HepG2 (cell line): ENCODE measurements around the gene JCAD. TPM values are rescaled to one million over a fixed set of nuclear protein-coding genes. Genes with fewer than 3 reads are reported as not detected.

Experiments used
- ATAC-seq: fragments of 200-7000 bp; cut with Tn5 transposase; 3 replicates; pipeline ENCODE4 v1.9.1; 2020; ENCODE audit warnings: mild to moderate bottlenecking, moderate library complexity
- BruUV-seq: library from RNA; stranded (reverse); fragments of 400-500 nt; replicated peaks from 2 replicates; lab custom pipeline; 2021; lab: Mats Ljungman, UMichigan
- CTCF ChIA-PET: fragments of 300-600 bp; formaldehyde crosslinking; extraction: SDS; loops from one replicate; lab custom pipeline; 2021; ENCODE audit warnings: low total read pairs, inconsistent platforms, low intra/inter-chr PET ratio; lab: Yijun Ruan, JAX
- POLR2A ChIA-PET: fragments of 350-600 bp; sonication (Branson Sonifier 250); formaldehyde crosslinking; loops from one replicate; lab custom pipeline; 2020; ENCODE audit warnings: antibody characterized with exemption, inconsistent platforms; lab: Yijun Ruan, JAX
- DNase-seq: peaks from one replicate; pipeline ENCODE4 v3.0.0-alpha.2; 2015; ENCODE audit warnings: low spot score
- FAIRE-seq: peaks from 3 replicates; lab custom pipeline; 2011; peaks lifted over from hg19 to GRCh38; lab: Jason Lieb, UNC
- H2AFZ ChIP-seq: one replicate; pipeline ENCODE4 v1.6.1; 2011; ENCODE audit warnings: low read length, inconsistent platforms
- H3K27ac ChIP-seq: fragments of 300-600 bp; 3 replicates; pipeline ENCODE4 v1.8.0; 2011; ENCODE audit warnings: mixed run types, mild to moderate bottlenecking, mixed read lengths, low read length, inconsistent platforms; ENCODE audit not compliant: insufficient read depth; ENCODE audit errors: extremely low read length
- H3K27me3 ChIP-seq, 2 experiments: fragments of 200-600 bp in 1 of 2; 2 replicates in 1 of 2; 3 replicates in 1 of 2; pipeline versions ENCODE4 v1.6.0 to v1.8.0; 2011; ENCODE audit warnings: low read length in 2 of 2, mild to moderate bottlenecking in 2 of 2, moderate library complexity in 2 of 2, inconsistent platforms in 1 of 2; ENCODE audit not compliant: insufficient read depth in 2 of 2, control insufficient read depth in 1 of 2
- H3K36me3 ChIP-seq, 2 experiments: fragments of 200-600 bp in 1 of 2; replicated peaks in 1 of 2; 2 replicates in 1 of 2; 3 replicates in 1 of 2; pipeline versions ENCODE4 v1.5.1 to v1.8.0; 2011; ENCODE audit warnings: low read length in 2 of 2, inconsistent platforms in 1 of 2; ENCODE audit not compliant: insufficient read depth in 2 of 2, control insufficient read depth in 1 of 2
- H3K4me1 ChIP-seq: 2 replicates; pipeline ENCODE4 v1.5.1; 2012; ENCODE audit warnings: low read length, inconsistent platforms; ENCODE audit not compliant: insufficient read depth
- H3K4me2 ChIP-seq: 2 replicates; pipeline ENCODE4 v1.6.0; 2011; ENCODE audit warnings: low read depth, low read length, inconsistent platforms
- H3K4me3 ChIP-seq, 3 experiments: fragments of 200-600 bp in 1 of 3; sonication (generic), shearing (Covaris generic) in 1 of 3; replicated peaks in 1 of 3; 2 replicates each; pipeline ENCODE4 v1.5.1; 2011 to 2016; ENCODE audit warnings: low read length in 3 of 3, inconsistent platforms in 2 of 3, low read depth in 2 of 3, mild to moderate bottlenecking in 2 of 3, control low read depth in 1 of 3, mixed read lengths in 1 of 3; ENCODE audit not compliant: insufficient read depth in 1 of 3
- H3K79me2 ChIP-seq: one replicate; pipeline ENCODE4 v1.6.1; 2011; ENCODE audit warnings: low read length, inconsistent platforms; ENCODE audit not compliant: insufficient read depth
- H3K9ac ChIP-seq: 2 replicates; pipeline ENCODE4 v1.6.0; 2011; ENCODE audit warnings: mild to moderate bottlenecking, low read depth, low read length, inconsistent platforms; ENCODE audit not compliant: insufficient read depth
- H3K9me3 ChIP-seq: 2 replicates; pipeline ENCODE4 v1.5.1; 2012; ENCODE audit warnings: mild to moderate bottlenecking, low read length
- H4K20me1 ChIP-seq: 2 replicates; pipeline ENCODE4 v1.6.0; 2011; ENCODE audit warnings: inconsistent platforms, mild to moderate bottlenecking, low read length, moderate library complexity; ENCODE audit not compliant: insufficient read depth
- HHEX ChIP-seq: IDR thresholded peaks from 2 replicates; pipeline ENCODE4 v1.6.1; 2016; ENCODE audit warnings: control low read depth
- HMGXB3 ChIP-seq: sonication (generic); formaldehyde crosslinking; IDR thresholded peaks from 2 replicates; pipeline ENCODE4 v1.4.0; 2020; ENCODE audit warnings: missing genetic modification reagents, borderline replicate concordance
- ZEB1 ChIP-seq: IDR thresholded peaks from 2 replicates; pipeline ENCODE4 v1.6.1; 2012; ENCODE audit warnings: mild to moderate bottlenecking, low read depth, inconsistent platforms; ENCODE audit not compliant: insufficient replicate concordance
- ZNF543 ChIP-seq: sonication (generic); formaldehyde crosslinking; IDR thresholded peaks from 2 replicates; pipeline ENCODE4 v1.4.0; 2020; ENCODE audit warnings: mild to moderate bottlenecking, missing genetic modification reagents
- ZNF746 ChIP-seq: sonication (generic); formaldehyde crosslinking; IDR thresholded peaks from 2 replicates; pipeline ENCODE4 v1.8.0; 2022; ENCODE audit warnings: mild to moderate bottlenecking, missing genetic modification reagents
- WGBS: methylation state at CpG from one replicate; pipeline ENCODE4 v1.1.6; 2017; ENCODE audit warnings: low lambda C conversion rate; 5-methylcytosine and 5-hydroxymethylcytosine counted together
- in situ Hi-C: cut with HindIII; loops from 2 replicates; pipeline ENCODE4 v1.10.0; 2017; ENCODE audit warnings: low pct_unique_long_range_greater_than_20kb; ENCODE audit not compliant: extremely low pct_ligation_motif_present
- intact Hi-C: fragments of 100-400 bp; cut with micrococcal nuclease; formaldehyde crosslinking; loops from one replicate; pipeline ENCODE4 v1.10.0; 2022; ENCODE audit not compliant: unreplicated experiment
- polyA plus RNA-seq, 8 experiments: library from polyadenylated mRNA; depleted of rRNA in 3 of 8; stranded (reverse) in 7 of 8; unstranded in 1 of 8; fragments of >200 nt; fragmentation: Illumina TruSeq in 4 of 8; extraction: Trizol in 4 of 8; gene quantifications; 2 replicates each; pipeline versions ENCODE4 v1.2.1 to v1.2.3, GENCODE V29; 2011 to 2016; ENCODE audit warnings: low read depth in 4 of 8, missing spikeins in 1 of 8, mixed read lengths in 1 of 8; ENCODE audit not compliant: insufficient read depth in 1 of 8
- total RNA-seq, 5 experiments: library from RNA; depleted of rRNA; stranded (reverse); fragments of >200 nt; fragmentation: Illumina TruSeq; extraction: Trizol; gene quantifications; 2 replicates each; pipeline ENCODE4 v1.2.3, GENCODE V29; 2016; ENCODE audit warnings: low read depth in 1 of 5

JCAD gene
- total and polyA plus RNA-seq, 2 of the 13 experiments (the other 11 are each of a cell fraction or from before 2014, with no cell fraction given) = 0.04 to 0.08 TPM

GRCh38 chr10:30007406-30007805 is 52.0 kb downstream of the JCAD start:
- Histone ChIP-seq H3K27me3 (peaks cover 0 to 3% of the 10 kb centered on the region in 2 experiments; a peak in 2 of 5 replicates), H3K36me3 (no peaks in the 10 kb centered on the region), H3K27ac (no peak overlapping the region), H3K4me2 (no peak overlapping the region), H3K4me3 (no peak overlapping the region), H4K20me1 (no peaks in the 10 kb centered on the region)
- DNase-seq = no peak
- intact Hi-C loops = no loop called here
- no peak for TF ChIP-seq HMGXB3
- no peak for TF ChIP-seq ZNF543 (CRISPR knock-in tag)
- no peak for TF ChIP-seq HHEX (CRISPR knock-in tag)
- TF ChIP-seq ZEB1 = no peak
- TF ChIP-seq ZNF746 (CRISPR knock-in tag) = no peak
- TF ChIP-seq, all 625 proteins: peak for 0
- H3K79me2 ChIP-seq = no peaks in the 10 kb centered on the region
- H3K4me1 ChIP-seq = peaks cover 5% of the 10 kb centered on the region
- ChIA-PET CTCF (no interaction called here), POLR2A (no interaction called here)
- no peak for FAIRE-seq
- in situ Hi-C loops = loop anchor here (10.0 kb wide), 1 partner anchor 227 kb away; no protein-coding TSS in a partner anchor
- BruUV-seq = no TSS peak
- no peaks in the 10 kb centered on the region for H3K9me3 ChIP-seq
- H3K9ac ChIP-seq = no peak overlapping the region
- no peak overlapping the region for H2AFZ ChIP-seq
- WGBS = 3% methylated on average over 3 of the region's 3 CpGs
- no peak for ATAC-seq
